T-helper 1 cell (primary cell): ENCODE measurements around the gene AKAP8L.
"Not testable (repeated sequence)": the region's sequence is repeated elsewhere in the genome, so short reads cannot be mapped to it uniquely, and the experiment has no call there.

Source experiments
- DNase-seq, 5 donors: peaks; one replicate each; pipeline ENCODE4 v3.0.0-alpha.2; 2012 to 2020

Gene AKAP8L

DNA sequence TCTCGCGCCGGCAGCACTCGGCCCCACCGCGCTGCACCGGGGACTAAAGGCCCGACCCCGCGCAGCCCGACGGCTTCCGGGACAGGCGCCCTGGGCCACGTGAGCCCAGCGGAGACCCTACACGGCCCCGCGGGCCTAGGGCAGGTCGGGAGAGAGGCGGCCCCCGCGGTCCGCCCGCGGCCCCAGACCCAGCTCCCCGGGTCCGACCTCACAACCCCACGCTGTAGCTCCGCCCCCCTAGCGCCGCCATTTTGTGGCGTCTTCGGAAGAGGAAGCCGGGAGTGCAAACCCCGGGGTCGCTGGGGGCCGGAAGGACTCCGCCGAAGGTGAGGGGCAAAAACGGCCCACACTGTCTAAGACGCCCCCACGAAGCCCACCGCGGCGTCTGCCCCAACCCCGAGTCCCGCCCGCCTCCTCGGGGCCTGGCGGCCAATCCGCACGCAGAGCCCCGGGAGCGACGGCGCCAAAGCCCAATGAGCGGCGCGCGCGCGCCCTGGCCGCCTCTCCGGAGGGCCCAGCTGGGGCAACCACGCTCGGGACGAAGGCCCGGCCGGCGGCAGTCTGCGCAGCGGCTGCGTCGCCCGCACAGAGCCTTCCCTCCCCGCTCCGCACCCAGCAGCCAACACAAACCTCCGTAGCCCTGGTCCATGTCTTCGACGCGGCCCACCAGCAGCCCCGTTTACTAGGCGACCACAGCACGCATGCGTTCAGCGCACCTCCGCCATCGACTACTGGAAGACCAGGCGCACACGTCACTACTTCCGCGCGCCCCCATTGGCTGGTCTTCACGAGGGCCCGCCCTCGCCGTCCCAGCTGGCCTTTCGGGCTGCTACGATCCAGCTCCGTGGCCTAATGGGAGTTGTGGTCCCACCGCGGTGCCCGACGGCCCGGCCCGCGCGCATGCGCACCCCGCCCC, 39.4 kb downstream of the AKAP8L start, which contains the start of gene AKAP8:
Gene AKAP8 (minus strand): TSS at position 705 of the 916 bp plus-strand sequence. CDS start 56 bp downstream, at position 649.
- peak; percentile 96 to 99 (median 96) for DNase-seq

DNA sequence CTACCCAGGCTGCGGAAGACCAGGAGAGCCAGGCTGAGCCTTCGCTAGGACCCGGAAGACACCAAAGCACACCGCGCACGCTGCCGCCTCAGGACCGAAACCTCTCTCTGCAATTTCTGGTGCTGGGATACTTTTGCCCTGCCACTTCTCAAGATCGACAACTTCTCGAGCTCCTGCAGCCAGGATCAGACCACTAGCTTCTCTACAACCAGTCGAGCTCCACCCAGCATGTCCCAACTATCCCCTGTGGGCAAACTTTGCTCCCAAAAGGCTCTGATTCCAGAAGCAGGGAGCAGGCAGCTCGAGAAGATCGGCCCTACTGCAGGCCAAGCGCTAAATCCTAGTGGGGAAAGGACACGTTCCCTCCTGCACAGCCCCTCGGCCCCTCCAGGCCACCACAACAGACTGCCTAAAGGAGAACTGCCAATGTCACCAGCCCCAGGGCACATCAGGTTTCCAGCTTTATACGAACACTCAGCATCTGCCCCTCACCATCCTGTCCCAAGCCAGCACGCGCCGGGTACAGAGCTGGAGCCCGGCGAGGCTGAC, 40.2 kb downstream of the AKAP8L start:
- peak in 3 of 5 donors; percentile 36 to 65 (median 39) for DNase-seq

DNA sequence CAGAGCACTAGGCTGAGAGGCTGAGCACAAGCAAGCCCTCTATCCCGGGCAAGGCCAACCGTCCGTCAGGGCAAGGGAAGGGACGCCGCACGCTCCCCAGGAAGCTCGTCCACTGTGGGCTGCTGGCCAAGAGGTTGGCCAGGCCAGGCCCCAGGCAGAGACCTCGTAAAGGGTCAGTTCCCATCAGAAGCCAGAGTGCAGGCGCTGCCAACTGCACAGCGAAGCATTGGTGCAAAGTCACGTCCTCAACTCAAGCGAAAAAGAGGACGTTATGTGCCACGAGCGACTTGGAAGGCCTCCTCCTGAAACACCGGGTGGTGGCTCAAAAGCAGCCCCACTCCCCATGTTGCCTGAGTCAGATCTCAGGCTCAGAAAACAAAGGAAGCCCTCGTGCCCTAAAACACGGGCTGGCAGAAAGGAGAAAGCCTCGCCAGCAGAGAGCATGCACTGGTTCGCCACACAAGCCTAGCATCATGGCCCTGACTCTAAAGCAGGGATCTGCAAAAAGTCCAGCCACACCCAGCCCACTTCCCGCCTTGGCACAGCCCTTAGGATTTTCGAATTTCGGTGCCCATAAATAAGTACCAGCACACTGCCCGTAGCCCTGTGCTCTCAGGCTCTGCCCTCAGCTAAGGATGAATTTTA, 43.9 kb downstream of the AKAP8L start:
- DNase-seq = no peak

DNA sequence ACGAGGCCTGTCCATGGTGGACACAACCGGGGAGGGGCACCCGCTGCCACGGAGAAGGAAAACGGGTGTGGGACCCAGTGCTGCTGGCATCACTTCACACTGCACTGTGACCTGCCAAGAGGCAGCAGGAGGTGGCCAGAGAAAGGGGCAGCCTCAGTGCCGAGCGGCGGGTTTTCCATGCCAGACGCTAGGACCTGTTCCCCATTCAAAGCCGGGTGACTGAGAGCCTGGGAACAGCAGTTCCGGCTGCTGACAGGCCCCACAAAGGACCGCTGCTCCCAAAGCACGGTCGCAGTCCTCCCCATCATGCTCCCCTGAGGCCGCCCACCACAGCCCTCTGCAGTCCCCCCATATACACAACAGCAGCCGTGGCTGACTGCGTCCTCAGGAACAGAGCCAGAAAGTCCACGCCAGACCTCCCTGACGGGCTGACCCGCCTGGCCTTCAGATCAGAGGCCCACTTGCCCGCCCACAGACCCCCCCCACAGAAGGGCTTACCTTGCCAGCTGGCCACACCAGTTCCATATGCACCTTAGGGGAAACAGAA, 44.6 kb downstream of the AKAP8L start:
- DNase-seq = no peak

DNA sequence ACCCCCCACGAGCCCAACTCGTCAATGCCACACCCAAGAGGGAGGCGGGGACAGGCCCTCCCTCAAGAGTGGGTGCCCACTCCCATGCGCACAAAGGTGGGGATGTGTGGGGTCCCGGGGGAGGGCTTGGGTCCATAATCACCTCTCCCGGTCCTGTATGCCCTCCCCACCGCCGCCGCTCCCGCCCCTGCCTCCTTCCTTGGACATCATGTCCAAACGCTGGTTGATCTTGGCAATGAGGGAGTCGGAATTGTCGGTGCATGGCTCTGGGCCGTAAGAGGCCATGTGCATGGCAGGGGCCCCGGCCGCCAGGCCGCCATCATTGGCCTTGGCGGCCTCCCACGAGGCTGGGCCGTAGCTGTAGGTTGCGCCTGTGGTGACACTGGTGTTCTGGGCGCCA, 45.1 kb downstream of the AKAP8L start:
- DNase-seq = no peak

DNA sequence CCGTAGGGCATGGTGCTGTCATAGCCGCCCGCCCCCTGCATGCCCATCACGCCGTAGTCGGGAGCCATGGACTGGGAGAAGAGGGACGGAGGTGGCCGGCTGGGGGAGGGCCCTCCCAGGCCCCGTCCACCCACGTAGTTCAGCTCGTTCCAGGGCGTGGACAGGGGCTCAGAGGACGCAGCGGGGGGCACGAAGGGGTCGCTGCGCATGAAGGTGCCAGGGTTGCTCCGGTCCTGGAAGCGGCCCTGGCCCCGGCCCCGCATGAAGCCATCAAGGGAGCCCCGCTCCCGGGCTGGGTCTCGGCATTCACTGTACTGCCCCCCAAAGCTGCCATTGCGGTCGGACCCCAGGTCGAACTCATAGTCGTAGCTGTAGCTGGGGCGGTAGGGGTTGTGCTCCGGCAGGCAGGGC, 45.9 kb downstream of the AKAP8L start:
- DNase-seq = no peak

DNA sequence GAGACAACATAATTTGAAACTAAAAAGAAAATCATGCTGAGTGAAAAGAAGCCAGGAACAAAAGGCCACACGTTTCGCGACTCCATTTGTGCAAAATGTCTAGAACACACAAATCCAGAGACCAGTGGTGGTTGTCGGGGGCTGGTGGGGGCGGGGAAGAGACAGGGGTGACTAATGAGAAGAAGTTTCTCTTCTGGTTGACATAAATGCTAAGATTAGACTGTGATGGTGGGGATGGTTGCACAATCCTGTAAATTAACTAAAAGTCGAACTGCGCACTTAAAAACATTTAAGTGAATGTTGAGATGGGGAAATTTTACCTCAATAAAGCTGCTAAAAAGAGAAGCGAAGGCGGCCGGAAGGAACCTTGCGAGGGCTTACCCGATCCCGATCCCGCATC, 46.3 kb downstream of the AKAP8L start:
- DNase-seq = no peak

DNA sequence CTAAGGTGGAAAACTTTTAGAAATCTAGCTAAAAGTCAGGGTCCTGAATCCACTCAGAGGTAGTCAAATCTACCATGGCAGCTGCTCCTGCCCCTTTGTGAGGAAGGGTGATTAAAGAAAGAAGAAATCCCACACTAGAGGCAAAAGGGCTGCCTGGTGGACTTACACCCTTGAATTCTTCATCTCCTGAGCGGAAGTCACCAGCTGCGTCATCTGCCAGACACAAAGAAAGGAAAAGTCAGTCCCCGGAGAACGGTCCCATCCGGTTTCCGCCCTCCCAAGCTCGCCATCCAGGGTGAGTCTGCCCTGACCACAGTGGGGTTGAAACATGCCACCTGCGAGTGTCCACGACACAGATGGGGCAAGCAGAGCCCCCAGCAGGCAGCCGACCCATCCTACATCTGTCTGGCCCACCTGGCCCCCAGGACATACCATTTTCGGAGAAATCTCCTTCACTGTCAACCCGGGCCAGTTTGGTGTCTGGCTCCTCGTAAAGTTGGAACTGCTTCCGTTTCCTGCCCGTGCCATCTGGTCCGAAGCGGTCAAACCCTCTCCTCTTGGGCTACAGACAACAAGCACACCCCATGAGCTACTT, 46.9 kb downstream of the AKAP8L start:
- no peak for DNase-seq

DNA sequence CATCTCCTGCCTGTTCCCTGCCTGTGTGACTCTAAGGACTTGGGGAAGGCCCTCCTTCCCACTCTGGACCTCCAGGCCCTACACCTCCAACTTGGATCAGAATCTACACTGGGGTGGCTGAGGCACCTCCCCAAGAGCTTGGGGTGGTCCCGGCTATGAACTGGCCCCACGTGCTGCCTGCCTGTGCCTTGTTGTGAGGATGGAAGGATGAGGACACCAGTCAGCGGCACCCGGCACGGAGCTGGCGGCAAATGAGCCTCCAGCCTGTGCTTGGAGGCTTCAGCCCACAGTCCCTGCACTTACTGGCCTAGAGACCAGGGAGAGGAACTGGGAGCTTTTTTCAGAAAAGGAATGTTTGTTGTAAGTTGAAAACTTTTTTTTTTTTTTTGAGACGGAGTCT, 47.7 kb downstream of the AKAP8L start:
- DNase-seq = no peak

DNA sequence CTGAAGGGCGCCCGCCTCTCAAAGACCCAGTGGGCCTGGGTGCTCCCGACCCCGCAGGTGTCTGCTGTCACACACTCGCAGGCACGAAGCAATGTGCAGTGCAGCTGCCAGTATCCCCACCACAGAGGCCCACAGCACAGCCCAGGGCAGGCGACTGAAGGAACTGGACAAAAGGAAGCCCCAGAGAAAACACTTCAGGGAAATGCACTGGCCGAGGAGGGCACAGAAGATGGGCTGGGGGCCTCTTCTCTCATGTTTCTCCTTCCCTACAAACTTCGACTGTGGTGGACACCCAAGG, 49.2 kb downstream of the AKAP8L start:
- DNase-seq = no peak

DNA sequence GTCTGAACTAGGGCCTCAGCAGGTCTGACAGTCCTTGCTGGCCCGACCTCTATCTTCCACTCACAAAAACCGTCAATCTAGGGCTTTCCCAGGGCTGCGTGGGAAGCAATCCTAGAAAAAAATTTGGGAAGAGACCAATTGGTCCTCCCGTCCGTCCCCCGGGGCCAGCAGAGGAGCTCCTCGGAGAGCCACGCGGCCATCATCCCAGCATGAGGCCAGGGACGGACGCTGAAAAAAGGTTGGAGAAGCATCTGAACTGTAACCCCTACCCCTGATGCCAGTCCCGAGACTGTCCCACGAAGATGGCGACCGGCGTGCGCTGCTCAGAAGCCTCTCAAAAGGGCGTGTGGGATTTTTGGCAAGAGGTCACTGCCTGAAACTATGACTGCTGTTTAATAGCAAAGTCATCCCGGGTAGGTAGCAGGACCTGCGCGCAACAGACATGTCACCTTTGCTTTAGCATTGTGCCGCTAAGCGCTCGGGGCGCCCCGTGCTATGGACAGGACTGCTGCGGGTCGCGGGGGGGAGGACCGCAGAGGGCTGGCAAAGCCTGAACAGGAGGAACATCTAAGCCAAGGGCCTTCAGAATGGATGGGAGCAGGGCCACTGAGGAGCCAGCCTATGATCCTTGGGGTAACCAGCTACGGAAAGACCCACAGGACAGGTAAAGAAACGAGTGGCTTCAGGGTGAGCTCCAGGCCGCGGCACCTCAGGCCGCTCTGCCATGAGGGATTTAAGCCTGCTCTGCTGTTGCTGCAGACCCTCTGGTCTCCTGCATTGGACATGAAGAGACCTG, 49.8 kb downstream of the AKAP8L start:
- DNase-seq = no peak

DNA sequence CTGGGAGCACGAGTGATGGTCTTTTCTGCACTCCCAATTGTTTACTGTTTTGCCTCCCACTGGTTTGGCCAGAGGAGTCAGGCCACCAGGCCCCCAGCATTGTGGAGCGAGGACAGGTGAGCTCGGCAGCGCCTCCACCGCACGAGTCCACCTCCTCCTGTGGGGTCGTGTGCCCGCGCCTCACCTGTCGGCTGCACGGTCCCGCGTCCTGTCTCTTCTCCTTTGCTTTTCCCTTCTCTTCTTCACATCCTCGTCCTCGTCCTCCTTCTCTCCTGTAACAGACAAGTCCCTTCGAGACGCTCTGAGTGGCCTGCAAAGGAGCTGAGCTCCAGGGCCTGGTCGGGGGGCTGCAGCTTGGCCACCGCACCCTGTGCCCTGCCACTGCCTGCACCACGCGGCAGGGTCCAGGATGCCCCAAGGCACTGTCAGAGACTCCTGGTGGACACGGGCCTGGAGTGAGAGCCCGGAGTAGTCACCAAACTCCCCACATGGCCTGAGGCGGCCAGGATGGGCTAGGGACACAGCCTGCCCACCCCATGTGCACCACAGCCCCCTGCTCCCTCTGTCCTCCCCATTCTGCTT, 50.6 kb downstream of the AKAP8L start:
- DNase-seq = no peak

DNA sequence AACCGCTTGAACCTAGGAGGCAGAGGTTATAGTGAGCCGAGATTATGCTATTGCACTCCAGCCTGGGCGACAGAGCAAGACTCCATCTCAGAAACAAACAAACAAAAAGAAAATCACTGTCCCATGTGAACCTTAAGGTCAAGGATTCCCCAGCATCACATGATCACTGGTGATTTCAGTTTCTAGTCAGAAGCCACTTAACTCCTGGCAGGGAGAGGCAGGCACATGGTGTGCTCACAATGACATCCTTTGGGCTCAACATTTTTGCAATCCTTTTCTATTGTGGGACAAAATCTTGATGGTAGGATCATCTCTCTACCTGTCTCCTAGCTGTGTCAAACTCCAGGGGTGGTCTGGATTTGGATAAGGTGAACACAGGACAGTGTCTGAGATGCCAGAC, 51.3 kb downstream of the AKAP8L start:
- no peak for DNase-seq

DNA sequence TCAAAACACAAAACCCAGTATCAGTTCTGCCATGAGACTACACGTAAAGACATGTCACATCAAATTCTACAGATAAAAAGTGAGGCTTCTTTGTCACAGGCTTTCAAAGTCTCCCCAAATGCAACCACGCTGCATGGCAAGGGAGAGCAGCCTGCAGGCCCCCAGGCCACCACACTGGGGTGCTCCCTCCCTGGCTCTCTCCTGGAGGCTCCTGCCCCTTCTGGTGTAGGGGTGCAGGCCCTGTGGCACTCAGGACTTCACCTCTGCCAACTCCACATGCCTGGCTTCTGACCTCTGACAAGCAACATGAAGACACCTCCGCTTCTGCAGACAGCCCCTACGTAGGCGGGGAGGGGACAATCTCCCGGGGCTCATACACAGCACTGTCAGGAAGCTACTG, 53.5 kb downstream of the AKAP8L start:
- no peak for DNase-seq

DNA sequence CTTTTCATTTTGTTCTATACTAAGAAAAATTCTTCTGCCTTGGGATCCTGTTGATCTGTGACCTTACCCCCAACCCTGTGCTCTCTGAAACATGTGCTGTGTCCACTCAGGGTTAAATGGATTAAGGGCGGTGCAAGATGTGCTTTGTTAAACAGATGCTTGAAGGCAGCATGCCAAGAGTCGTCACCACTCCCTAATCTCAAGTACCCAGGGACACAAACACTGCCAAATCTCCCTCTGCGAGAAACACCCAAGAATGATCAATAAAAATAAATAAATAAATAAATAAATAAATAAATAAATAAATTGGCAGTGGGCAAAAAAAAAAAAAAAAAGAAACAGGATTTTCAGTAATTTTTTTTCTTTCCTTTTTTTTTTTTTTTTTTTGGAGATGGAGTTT, 55.0 kb downstream of the AKAP8L start:
- not testable (repeated sequence) for DNase-seq

DNA sequence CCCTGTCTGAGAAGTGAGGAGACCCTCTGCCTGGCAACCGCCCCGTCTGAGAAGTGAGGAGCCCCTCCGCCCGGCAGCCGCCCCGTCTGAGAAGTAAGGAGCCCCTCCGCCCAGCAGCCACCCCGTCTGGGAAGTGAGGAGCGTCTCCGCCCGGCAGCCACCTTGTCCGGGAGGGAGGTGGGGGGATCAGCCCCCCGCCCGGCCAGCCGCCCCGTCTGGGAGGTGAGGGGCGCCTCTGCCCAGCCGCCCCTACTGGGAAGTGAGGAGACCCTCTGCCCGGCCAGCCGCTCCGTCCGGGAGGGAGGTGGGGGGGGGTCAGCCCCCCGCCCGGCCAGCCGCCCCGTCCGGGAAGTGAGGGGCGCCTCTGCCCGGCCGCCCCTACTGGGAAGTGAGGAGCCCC, 55.7 kb downstream of the AKAP8L start:
- not testable (repeated sequence) for DNase-seq

DNA sequence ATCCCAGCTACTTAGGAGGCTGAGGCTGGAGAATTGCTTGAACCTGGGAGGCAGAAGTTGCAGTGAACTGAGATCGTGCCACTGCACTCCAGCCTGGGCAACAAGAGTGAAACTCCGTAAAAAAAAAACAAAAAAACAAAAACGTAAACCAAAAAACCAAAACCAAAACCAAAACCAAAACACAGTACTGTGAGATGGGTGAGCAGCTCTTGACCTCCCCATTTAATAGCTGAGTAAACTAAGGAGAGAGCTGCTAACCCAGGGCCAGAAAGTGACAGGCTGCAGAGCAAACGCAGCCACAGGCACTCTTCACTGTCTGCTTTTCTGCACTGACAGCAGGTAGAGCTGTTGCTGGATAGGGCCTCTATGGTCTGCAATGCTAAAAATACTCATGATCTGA, 58.8 kb downstream of the AKAP8L start:
- peak in 1 of 5 donors; percentile 32 for DNase-seq

DNA sequence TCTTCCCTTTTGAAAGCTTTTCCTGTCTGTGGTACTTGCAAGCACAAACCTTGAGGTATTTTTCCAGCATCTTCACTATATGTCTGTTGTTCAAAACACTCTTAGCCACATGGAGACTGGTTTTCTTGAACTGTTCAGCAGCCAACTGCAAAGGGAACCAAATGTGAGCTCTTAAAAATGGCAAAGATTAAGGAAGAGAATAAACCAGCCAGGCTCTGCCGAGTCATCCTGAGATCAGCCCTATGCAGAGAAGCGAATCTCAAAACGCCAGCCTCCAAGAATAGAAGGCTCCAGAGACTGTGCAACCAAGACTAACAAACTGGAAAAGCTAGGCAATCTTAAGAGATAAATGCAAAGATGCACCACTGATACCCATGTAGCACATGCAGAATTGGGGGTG, 59.9 kb downstream of the AKAP8L start:
- no peak for DNase-seq

DNA sequence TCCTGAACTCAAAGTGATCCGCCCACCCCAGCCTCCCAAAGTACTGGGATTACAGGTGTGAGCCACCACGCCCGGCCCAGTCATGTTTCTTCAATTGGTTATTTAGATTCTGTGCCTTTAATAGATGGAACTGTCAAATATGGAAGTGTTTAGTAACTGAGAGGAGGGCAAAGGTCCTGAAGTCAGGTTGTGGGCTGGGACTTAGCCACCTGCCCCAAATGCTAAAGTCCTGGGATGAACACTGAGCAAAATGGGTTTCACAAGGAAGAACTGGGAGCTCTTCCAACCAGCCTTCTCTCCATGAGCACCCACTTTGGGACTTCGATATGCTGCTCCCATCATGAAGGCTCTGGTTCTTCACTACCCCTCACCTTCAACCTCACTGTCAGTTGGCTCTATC, 60.9 kb downstream of the AKAP8L start:
- DNase-seq = no peak

DNA sequence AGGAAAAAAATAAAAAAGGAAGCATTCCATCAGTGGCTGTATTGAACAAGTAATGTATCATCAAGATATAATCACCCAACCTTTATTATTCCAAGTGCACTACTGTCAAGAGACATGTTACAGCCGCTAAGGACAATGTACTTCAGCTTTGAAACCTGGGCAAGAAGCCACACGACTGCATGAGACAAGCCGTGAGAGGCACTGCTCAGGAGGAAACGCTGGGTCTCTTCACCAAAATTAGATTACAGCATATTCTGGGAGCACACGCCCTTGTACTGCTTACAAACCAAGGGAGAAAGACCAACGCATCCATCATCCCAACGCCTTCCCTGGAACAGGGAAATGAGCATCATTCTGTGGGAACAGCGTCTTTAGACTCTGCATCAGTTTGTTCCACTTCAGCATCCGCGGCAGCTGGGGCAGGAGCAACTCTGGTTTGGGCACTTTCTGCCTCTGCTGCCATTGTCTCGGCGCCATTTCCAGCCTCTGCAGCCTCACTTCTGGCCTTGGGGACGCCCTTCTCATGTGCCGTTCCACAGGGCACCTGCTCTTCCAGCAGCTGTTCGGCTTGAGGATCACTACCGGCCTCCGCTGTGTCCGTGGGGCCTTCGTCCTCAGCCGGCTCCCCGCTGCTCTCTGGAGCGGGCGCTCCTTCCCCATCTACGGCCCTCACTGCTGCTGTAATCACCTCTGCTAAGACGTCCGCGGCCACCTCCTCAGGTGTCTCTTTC, 64.1 kb downstream of the AKAP8L start:
- DNase-seq = no peak

DNA sequence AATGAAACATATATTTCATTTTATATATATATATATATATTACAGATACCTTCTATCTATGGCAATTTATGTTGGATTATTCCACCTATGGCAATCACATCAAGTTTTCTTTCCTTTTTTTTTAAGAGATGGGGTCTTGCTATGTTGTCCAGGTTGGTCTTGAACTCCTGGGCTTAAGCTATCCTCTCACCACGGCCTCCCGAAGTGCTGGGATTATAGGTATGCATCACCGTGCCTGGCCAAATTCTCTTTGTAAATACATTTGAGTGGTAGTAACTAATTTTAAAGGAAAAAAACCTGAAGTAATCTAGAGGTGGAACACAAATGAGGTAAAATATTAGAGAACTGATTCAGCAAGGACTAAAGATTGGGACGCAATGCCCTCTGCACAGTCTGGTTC, 64.9 kb downstream of the AKAP8L start:
- no peak for DNase-seq
